Measurements from ENCODE around the gene INPPL1. TPM values are rescaled to one million over a fixed set of nuclear protein-coding genes. Genes with fewer than 3 reads are reported as not detected.
"Not testable (repeated sequence)": the region's sequence is repeated elsewhere in the genome, so short reads cannot be mapped to it uniquely, and the experiment has no call there.

INPPL1 gene
- total RNA-seq, 1 experiment from 2014 or later: 203 TPM

DNA sequence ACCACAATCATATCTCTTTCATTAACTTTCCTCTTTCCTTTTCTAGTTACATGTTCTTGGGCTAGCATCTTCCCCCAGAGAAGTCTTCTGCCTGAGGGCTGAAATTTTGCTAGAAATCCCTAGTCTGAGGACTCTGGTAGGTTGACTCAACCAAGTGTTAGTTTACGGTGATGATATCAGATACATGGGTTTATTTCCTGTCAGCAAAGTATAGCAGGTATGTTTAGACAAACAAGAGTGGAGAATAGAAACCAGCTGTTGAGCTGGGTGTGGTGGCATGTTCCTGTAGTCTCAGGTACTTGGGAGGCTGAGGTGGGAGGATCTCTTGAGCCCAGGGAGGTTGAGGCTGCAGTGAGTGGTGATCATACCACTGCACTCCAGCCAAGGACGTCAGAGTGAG, 21.4 kb upstream of the INPPL1 start:
- H3K4me3 Mint-ChIP-seq (ENCODE audit: low read depth, unreplicated experiment): no peak overlapping the region
- TF ChIP-seq, protein P1, sequence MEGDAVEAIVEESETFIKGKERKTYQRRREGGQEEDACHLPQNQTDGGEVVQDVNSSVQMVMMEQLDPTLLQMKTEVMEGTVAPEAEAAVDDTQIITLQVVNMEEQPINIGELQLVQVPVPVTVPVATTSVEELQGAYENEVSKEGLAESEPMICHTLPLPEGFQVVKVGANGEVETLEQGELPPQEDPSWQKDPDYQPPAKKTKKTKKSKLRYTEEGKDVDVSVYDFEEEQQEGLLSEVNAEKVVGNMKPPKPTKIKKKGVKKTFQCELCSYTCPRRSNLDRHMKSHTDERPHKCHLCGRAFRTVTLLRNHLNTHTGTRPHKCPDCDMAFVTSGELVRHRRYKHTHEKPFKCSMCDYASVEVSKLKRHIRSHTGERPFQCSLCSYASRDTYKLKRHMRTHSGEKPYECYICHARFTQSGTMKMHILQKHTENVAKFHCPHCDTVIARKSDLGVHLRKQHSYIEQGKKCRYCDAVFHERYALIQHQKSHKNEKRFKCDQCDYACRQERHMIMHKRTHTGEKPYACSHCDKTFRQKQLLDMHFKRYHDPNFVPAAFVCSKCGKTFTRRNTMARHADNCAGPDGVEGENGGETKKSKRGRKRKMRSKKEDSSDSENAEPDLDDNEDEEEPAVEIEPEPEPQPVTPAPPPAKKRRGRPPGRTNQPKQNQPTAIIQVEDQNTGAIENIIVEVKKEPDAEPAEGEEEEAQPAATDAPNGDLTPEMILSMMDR (IDR thresholded peaks at IDR 0.05; ENCODE audit: unreplicated experiment): no peak
- CTCF ChIA-PET: no interaction called here
- no peak for DNase-seq
- H3K27me3 Mint-ChIP-seq (ENCODE audit: unreplicated experiment): no peaks in the 10 kb centered on the region
- H3K4me1 Mint-ChIP-seq (ENCODE audit: low read depth, unreplicated experiment): no peaks in the 10 kb centered on the region
- no peaks in the 10 kb centered on the region for H3K9me3 Mint-ChIP-seq (ENCODE audit: low read depth, unreplicated experiment)
- no peaks in the 10 kb centered on the region for H3K36me3 Mint-ChIP-seq (ENCODE audit: insufficient read depth, unreplicated experiment)
- BruUV-seq (replicated peaks): no TSS peak
- intact Hi-C loops (cut with micrococcal nuclease; ENCODE audit: unreplicated experiment): no loop called here
- no peak overlapping the region for H3K27ac Mint-ChIP-seq (ENCODE audit: unreplicated experiment)

DNA sequence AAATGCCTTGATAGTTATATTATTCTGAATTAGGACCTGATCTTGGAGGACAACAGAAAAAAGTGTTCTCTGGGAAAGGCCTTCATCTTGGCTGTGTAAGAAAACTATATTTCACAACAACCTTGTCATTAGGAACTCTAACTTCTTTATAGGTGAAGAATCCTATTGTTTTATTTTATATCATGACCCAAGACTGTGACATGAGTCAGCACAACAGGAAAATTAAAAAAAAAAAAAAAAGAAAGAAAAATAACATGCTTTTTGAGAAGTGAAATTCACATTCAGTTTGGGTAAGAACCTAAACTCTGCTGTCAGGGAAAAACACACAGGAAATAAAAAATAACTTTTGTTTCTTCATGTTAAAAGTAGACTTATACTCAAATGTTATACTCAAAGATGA, 19.7 kb upstream of the INPPL1 start:
- H3K27me3 Mint-ChIP-seq (ENCODE audit: unreplicated experiment): peaks cover 9% of the 10 kb centered on the region
- TF ChIP-seq, protein P1 (IDR thresholded peaks at IDR 0.05; ENCODE audit: unreplicated experiment): no peak

DNA sequence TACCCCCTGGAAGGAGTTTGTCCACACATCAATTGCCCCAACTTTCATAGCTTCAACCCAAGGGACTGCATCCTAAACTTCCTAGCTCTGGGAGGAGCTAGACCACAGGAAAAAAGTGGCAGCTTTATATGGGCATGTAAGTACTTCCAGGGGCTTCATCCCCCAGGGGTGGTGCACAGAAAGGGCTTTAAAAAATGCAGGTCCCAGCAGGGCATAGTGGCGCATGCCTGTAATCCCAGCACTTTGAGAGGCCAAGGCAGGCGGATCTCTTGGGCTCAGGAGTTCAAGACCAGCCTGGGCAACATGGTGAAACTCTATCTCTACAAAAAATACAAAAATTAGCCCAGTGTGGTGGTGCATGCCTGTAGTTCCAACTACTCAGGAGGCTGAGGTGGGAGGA, 17.8 kb upstream of the INPPL1 start:
- BruUV-seq (replicated peaks); H3K9me3 Mint-ChIP-seq (ENCODE audit: low read depth, unreplicated experiment); CTCF ChIA-PET; H3K27ac Mint-ChIP-seq (ENCODE audit: unreplicated experiment); intact Hi-C loops (cut with micrococcal nuclease; ENCODE audit: unreplicated experiment); H3K4me1 Mint-ChIP-seq (ENCODE audit: low read depth, unreplicated experiment); H3K4me3 Mint-ChIP-seq (ENCODE audit: low read depth, unreplicated experiment); DNase-seq; H3K36me3 Mint-ChIP-seq (ENCODE audit: insufficient read depth, unreplicated experiment): not testable (repeated sequence)
- peaks cover 14% of the 10 kb centered on the region for H3K27me3 Mint-ChIP-seq (ENCODE audit: unreplicated experiment)

More for the DNA sequence above, 19.7 kb upstream of the INPPL1 start:
- Mint-ChIP-seq H3K27ac (ENCODE audit: unreplicated experiment) (no peak overlapping the region), H3K4me1 (ENCODE audit: low read depth, unreplicated experiment) (no peaks in the 10 kb centered on the region), H3K36me3 (ENCODE audit: insufficient read depth, unreplicated experiment) (no peaks in the 10 kb centered on the region), H3K9me3 (ENCODE audit: low read depth, unreplicated experiment) (no peaks in the 10 kb centered on the region), H3K4me3 (ENCODE audit: low read depth, unreplicated experiment) (no peak overlapping the region)
- CTCF ChIA-PET: no interaction called here
- BruUV-seq (replicated peaks): no TSS peak
- intact Hi-C loops (cut with micrococcal nuclease; ENCODE audit: unreplicated experiment): no loop called here
- no peak for DNase-seq

DNA sequence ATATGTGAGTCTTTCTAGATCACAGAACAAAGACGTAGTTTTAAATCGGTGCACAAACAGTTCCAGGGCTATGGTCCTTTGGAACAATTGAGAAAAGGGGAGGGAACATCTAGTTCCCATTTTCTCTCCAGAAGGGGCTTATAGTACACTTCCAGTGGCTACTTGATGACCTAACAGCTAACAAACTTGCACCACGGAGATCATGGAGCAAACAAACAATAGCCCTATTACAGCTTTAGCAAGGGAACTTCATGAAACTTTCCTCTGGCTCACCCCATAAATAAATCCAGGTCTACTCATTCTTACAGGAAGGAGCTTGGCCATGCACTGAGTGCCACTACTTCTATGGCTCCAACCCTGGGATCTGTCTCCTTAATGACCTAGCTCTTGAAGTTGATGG, 16.3 kb upstream of the INPPL1 start:
- no peak for DNase-seq
- intact Hi-C loops (cut with micrococcal nuclease; ENCODE audit: unreplicated experiment): no loop called here
- H3K36me3 Mint-ChIP-seq (ENCODE audit: insufficient read depth, unreplicated experiment): no peaks in the 10 kb centered on the region
- H3K4me1 Mint-ChIP-seq (ENCODE audit: low read depth, unreplicated experiment): no peaks in the 10 kb centered on the region
- BruUV-seq (replicated peaks): no TSS peak
- TF ChIP-seq, protein P1 (IDR thresholded peaks at IDR 0.05; ENCODE audit: unreplicated experiment): no peak
- H3K27ac Mint-ChIP-seq (ENCODE audit: unreplicated experiment): no peak overlapping the region
- H3K9me3 Mint-ChIP-seq (ENCODE audit: low read depth, unreplicated experiment): no peaks in the 10 kb centered on the region
- peaks cover 24% of the 10 kb centered on the region for H3K27me3 Mint-ChIP-seq (ENCODE audit: unreplicated experiment)
- CTCF ChIA-PET: no interaction called here
- no peak overlapping the region for H3K4me3 Mint-ChIP-seq (ENCODE audit: low read depth, unreplicated experiment)

DNA sequence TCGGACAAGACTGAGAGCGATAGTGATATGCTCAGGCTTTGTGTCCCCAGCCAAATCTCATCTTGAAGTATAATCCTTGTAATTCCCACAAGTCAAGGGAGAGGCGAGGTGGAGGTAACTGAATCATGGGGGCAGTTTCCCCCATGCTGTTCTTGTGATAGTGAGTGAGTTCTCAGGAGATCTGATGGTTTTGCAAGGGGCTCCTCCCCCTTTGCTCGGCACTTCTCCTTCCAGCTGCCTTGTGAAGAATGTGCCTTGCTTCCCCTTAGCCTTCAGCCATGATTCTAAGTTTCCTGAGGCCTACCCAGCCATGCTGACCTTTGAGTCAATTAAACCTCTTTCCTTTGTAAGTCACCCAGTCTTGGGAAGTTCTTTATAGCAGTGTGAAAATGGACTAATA, 15.5 kb upstream of the INPPL1 start:
- DNase-seq: no peak
- intact Hi-C loops (cut with micrococcal nuclease; ENCODE audit: unreplicated experiment): no loop called here
- Mint-ChIP-seq H3K4me1 (ENCODE audit: low read depth, unreplicated experiment) (no peaks in the 10 kb centered on the region), H3K27ac (ENCODE audit: unreplicated experiment) (no peak overlapping the region), H3K9me3 (ENCODE audit: low read depth, unreplicated experiment) (no peaks in the 10 kb centered on the region), H3K27me3 (ENCODE audit: unreplicated experiment) (peaks cover 25% of the 10 kb centered on the region), H3K4me3 (ENCODE audit: low read depth, unreplicated experiment) (no peak overlapping the region), H3K36me3 (ENCODE audit: insufficient read depth, unreplicated experiment) (no peaks in the 10 kb centered on the region)
- CTCF ChIA-PET: no interaction called here
- BruUV-seq (replicated peaks): no TSS peak
- TF ChIP-seq, protein P1 (IDR thresholded peaks at IDR 0.05; ENCODE audit: unreplicated experiment): no peak
